Neural crest cell (in vitro differentiated cells): ENCODE results near the gene FABP6. TPM values are rescaled to one million over a fixed set of nuclear protein-coding genes. Genes with fewer than 3 reads are reported as not detected.

ENCODE experiments used
- DNase-seq: peaks from one replicate; pipeline ENCODE4 v3.0.0; 2021; ENCODE audit warnings: low read depth, mixed read lengths, low spot score
- H3K27ac Mint-ChIP-seq: one replicate; pipeline ENCODE4 v1.8.0; 2021; ENCODE audit warnings: mild to moderate bottlenecking, mixed read lengths; ENCODE audit not compliant: unreplicated experiment
- H3K27me3 Mint-ChIP-seq: 2 replicates; pipeline ENCODE4 v1.8.0; 2021; ENCODE audit warnings: low read depth, mild to moderate bottlenecking, mixed read lengths
- H3K36me3 Mint-ChIP-seq: 2 replicates; pipeline ENCODE4 v1.8.0; 2021; ENCODE audit warnings: low read depth, mild to moderate bottlenecking, mixed read lengths
- H3K4me1 Mint-ChIP-seq: 2 replicates; pipeline ENCODE4 v1.8.0; 2021; ENCODE audit warnings: mixed read lengths
- H3K4me3 Mint-ChIP-seq: one replicate; pipeline ENCODE4 v1.8.0; 2021; ENCODE audit warnings: mild to moderate bottlenecking, mixed read lengths
- H3K9me3 Mint-ChIP-seq: 2 replicates; pipeline ENCODE4 v1.8.0; 2021; ENCODE audit warnings: mixed read lengths
- CTCF ChIP-seq: fragments of 200-600 bp; sonication (generic); conservative IDR thresholded peaks from 2 replicates; pipeline ENCODE4 v1.5.0; 2021; ENCODE audit warnings: antibody characterized with exemption, mild to moderate bottlenecking
- total RNA-seq: library from RNA; stranded (reverse); gene quantifications from 2 replicates; pipeline ENCODE4 v1.2.1, GENCODE V29; 2021

The FABP6 gene
- total RNA-seq, 1 donor from 2014 or later = 1.5 TPM

DNA sequence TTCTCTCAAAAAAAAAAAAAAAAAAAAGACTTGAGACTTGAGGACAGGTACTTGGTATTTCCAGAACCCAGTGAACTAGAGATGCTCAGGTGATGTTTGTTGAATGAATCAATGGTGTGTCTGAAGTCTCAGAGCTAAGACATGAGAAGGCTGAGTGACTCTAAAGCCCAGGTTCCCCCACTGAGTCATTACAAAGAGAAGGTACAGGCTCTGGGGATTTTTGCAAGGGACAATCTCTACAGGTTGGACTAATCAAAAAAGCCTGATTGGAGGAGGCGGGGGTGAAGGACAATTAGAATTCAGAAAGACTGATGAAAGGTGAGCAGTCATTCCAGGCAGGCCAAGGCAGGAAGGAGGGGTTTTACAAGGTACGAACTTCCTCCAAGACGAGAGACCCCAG lies 8.2 kb upstream of the FABP6 start:
- Mint-ChIP-seq H3K4me3 (no peak overlapping the region), H3K36me3 (no peaks in the 10 kb centered on the region), H3K4me1 (no peaks in the 10 kb centered on the region), H3K27ac (no peak overlapping the region), H3K9me3 (no peaks in the 10 kb centered on the region), H3K27me3 (no peaks in the 10 kb centered on the region)
- DNase-seq = no peak
- no peak for TF ChIP-seq CTCF

DNA sequence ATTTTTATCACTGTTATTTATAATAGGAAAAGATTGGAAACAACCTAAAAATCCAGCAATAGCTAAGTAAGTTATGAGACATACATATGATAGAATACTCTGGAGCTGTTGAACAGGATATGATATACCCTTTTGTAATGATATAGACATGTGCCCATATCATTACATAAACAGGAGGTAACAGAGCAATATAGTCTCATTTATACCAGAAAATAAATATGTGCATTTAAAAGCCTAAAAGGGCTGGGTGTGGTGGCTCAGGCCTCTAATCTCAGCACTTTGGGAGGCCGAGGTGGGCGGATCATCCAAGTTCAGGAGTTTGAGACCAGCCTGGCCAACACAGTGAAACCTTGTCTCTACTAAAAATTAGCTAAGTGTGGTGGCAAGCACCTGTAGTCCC lies 2.3 kb upstream of the FABP6 start:
- Mint-ChIP-seq H3K27me3 (no peaks in the 10 kb centered on the region), H3K36me3 (no peaks in the 10 kb centered on the region), H3K9me3 (no peaks in the 10 kb centered on the region), H3K4me3 (no peak overlapping the region), H3K4me1 (no peaks in the 10 kb centered on the region), H3K27ac (no peak overlapping the region)
- TF ChIP-seq CTCF = no peak
- DNase-seq = no peak

DNA sequence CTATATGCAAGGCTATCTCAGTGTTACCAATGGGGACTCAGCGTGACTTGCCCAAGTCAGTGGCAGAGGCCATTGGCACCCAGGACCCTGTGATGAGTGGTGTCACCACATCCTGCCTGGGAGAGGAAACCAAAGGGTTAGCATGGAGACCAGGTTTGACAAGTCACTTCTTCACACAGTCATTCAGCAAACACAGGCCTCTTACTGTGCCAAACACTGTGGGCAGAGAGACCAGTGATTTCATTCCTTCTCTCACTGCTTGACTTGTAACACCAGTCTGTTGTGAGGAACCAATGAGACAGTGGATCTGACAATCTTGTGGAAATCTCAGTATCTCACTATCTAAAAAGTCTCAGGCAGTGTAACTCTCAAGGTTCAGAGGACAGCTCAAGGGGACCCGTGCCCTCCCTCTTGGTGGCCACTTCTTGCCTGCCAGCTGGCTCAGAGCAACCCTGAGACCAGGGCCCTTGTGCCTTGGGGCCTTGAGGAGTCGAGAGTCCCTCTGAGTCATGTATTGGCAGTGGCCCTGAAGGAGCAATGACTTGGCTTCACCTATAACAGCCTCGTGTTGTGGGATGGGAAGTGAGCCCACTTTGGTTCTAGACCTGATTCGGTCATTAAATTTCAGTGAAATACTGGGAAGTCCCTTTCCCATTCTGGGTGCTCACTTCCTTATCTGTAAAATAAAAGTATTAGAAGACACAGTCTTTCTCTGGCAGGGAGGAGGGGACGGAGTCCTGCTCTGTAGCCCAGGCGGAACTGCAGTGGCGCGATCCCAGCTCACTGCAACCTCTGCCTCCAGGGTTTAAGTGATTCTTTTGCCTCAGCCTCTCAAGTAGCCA lies 1.6 kb downstream of the FABP6 start:
- Mint-ChIP-seq H3K4me3 (no peak overlapping the region), H3K27ac (no peak overlapping the region), H3K27me3 (no peaks in the 10 kb centered on the region), H3K9me3 (no peaks in the 10 kb centered on the region), H3K36me3 (no peaks in the 10 kb centered on the region), H3K4me1 (no peaks in the 10 kb centered on the region)
- DNase-seq = no peak
- TF ChIP-seq CTCF = no peak

DNA sequence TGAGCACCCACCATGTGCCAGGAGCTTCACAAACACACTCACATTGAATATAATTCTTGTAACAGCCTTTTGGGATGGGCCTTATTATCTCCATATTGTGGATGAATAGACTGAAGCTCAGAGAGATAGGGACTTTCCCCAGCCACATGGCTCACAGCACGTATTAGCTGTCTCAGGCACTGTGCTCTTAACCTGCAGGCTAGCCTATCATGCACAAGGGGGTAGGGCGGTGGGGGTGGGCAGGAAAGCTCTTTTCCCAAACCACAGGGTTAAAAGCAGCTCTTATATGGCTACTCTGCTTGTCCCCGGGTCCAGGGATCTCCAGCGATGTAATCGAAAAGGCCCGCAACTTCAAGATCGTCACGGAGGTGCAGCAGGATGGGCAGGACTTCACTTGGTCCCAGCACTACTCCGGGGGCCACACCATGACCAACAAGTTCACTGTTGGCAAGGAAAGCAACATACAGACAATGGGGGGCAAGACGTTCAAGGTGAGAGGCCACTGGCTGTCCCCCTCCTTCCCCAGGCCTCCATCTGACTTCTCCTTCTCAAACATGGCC lies 2.6 kb downstream of the FABP6 start:
- Mint-ChIP-seq H3K27me3 (no peaks in the 10 kb centered on the region), H3K27ac (no peak overlapping the region)

DNA sequence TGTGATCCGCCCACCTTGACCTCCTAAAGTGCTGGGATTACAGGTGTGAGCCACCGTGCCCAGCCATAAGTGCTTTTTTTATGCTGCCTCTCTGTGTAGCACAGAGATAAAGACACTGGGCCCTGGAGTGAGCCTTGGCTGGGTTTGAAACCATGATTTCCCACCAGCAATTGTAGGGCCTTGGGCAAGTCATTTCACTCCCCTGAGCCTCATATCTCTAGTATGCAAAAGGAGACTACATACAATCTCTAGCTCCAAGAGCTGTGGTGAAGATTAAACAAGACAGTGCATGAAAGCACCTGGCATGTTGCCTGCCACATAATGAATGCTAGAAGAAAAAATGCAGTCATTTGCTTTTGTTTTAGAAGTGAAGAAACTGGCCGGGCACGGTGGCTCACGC lies 3.9 kb downstream of the FABP6 start:
- DNase-seq = no peak
- TF ChIP-seq CTCF = no peak
- Mint-ChIP-seq H3K27me3 (no peaks in the 10 kb centered on the region), H3K9me3 (no peaks in the 10 kb centered on the region), H3K36me3 (no peaks in the 10 kb centered on the region), H3K4me3 (no peak overlapping the region), H3K27ac (no peak overlapping the region), H3K4me1 (no peaks in the 10 kb centered on the region)

More for the DNA sequence above, 2.6 kb downstream of the FABP6 start:
- no peaks in the 10 kb centered on the region for H3K9me3 Mint-ChIP-seq
- H3K36me3 Mint-ChIP-seq = no peaks in the 10 kb centered on the region
- TF ChIP-seq CTCF = no peak
- no peaks in the 10 kb centered on the region for H3K4me1 Mint-ChIP-seq
- no peak overlapping the region for H3K4me3 Mint-ChIP-seq
- DNase-seq = no peak
